ENCODE data around the gene TECTB. TPM values are rescaled to one million over a fixed set of nuclear protein-coding genes. Genes with fewer than 3 reads are reported as not detected.

The TECTB gene
- total RNA-seq, 1 experiment from 2014 or later = 0.07 TPM

- ATAC-seq = no peak
- no peak overlapping the region for H2AFZ ChIP-seq (ENCODE audit: low read depth, low read length, poor library complexity, severe bottlenecking)
Measured at GRCh38 chr10:112235141-112235540, 48.1 kb upstream of the TECTB start.

More at GRCh38 chr10:112235141-112235540, 48.1 kb upstream of the TECTB start:
- RAD21 ChIA-PET (ENCODE audit: low non-redundant PET in 1 of 2, low total read pairs in 2 of 2, uncharacterized antibody in 2 of 2, unreplicated experiment in 2 of 2) = no interaction called here
- Histone ChIP-seq H3K36me3 (ENCODE audit: control insufficient read depth in 1 of 2, insufficient read depth in 2 of 2, low read length in 2 of 2) (no peaks in the 10 kb centered on the region), H3K27me3 (ENCODE audit: insufficient read depth, low read length) (no peaks in the 10 kb centered on the region), H3K27ac (ENCODE audit: low read depth, low read length) (no peak overlapping the region), H3K4me1 (ENCODE audit: control insufficient read depth in 1 of 2, insufficient read depth in 2 of 2, low read length in 2 of 2) (peaks cover 0 to 13% of the 10 kb centered on the region in 2 experiments; a peak in 1 of 4 replicates), H3K79me2 (ENCODE audit: insufficient read depth, low read length) (no peaks in the 10 kb centered on the region), H4K20me1 (ENCODE audit: insufficient read depth) (no peaks in the 10 kb centered on the region), H3K9me3 (ENCODE audit: control insufficient read depth in 1 of 2, insufficient read depth in 1 of 2, low read depth in 1 of 2, low read length in 2 of 2) (no peaks in the 10 kb centered on the region), H3K4me2 (ENCODE audit: low read length) (no peak overlapping the region), H3K9ac (ENCODE audit: low read length) (no peak overlapping the region), H3K9me2 (ENCODE audit: insufficient read depth) (no peaks in the 10 kb centered on the region), H3K4me3 (replicated peaks in 1 of 2; ENCODE audit: low read depth in 1 of 2, low read length in 2 of 2) (no peak overlapping the region)
- intact Hi-C loops (cut with micrococcal nuclease) = no loop called here
- DNase-seq (ENCODE audit: low read depth, low spot score) = no peak
- no TSS peak for BruUV-seq (replicated peaks)
- CTCF ChIA-PET = no interaction called here
- POLR2A ChIA-PET = no interaction called here
- TF ChIP-seq JUND (IDR thresholded peaks at IDR 0.05) (no peak), EGR1 (IDR thresholded peaks at IDR 0.05; ENCODE audit: low read depth) (no peak), EZH2 (IDR thresholded peaks at IDR 0.05) (no peak), RAD21 (IDR thresholded peaks at IDR 0.05; ENCODE audit: low read depth) (no peak), SP1 (IDR thresholded peaks at IDR 0.05; ENCODE audit: low read depth) (no peak), YY1 (IDR thresholded peaks at IDR 0.05; ENCODE audit: extremely low read depth, insufficient replicate concordance, low read depth, low read length) (no peak), TCF7L2 (IDR thresholded peaks at IDR 0.05; ENCODE audit: borderline replicate concordance, extremely low read depth, insufficient read depth, insufficient read length) (no peak), ATF3 (IDR thresholded peaks at IDR 0.05) (no peak), ZBTB33 (IDR thresholded peaks at IDR 0.05; ENCODE audit: extremely low read depth, insufficient replicate concordance, low read length) (no peak), SIN3A (IDR thresholded peaks at IDR 0.05; ENCODE audit: low read depth) (no peak), CBX3 (IDR thresholded peaks at IDR 0.05; ENCODE audit: low read depth) (no peak), REST (IDR thresholded peaks at IDR 0.05; ENCODE audit: low read depth) (no peak), FOSL1 (IDR thresholded peaks at IDR 0.05; ENCODE audit: low read depth) (no peak), EZH2phosphoT487 (IDR thresholded peaks at IDR 0.05; ENCODE audit: borderline replicate concordance) (no peak), CTCF (IDR thresholded peaks at IDR 0.05 in 2 of 3, conservative IDR thresholded peaks at IDR 0.05 in 1 of 3; ENCODE audit: borderline replicate concordance in 1 of 3, insufficient read depth in 1 of 3, low read depth in 2 of 3, low read length in 2 of 3) (no peak), SRF (IDR thresholded peaks at IDR 0.05; ENCODE audit: low read depth) (no peak), ZNF274 (IDR thresholded peaks at IDR 0.05; ENCODE audit: low read depth, low read length) (no peak)

Measured in HCT116 (cell line).